Glutamatergic neuron (in vitro differentiated cells): ENCODE data around the gene STUM. TPM values are rescaled to one million over a fixed set of nuclear protein-coding genes. Genes with fewer than 3 reads are reported as not detected.

Experiments
- DNase-seq: peaks from one replicate; pipeline ENCODE4 v3.0.0; 2022
- H3K27ac Mint-ChIP-seq: one replicate; pipeline ENCODE4 v1.8.0; 2020; ENCODE audit warnings: mild to moderate bottlenecking, mixed read lengths, inconsistent platforms; ENCODE audit not compliant: unreplicated experiment
- H3K27me3 Mint-ChIP-seq: one replicate; pipeline ENCODE4 v1.8.0; 2020; ENCODE audit warnings: mild to moderate bottlenecking, moderate library complexity, mixed read lengths, inconsistent platforms; ENCODE audit not compliant: unreplicated experiment
- H3K36me3 Mint-ChIP-seq: one replicate; pipeline ENCODE4 v1.8.0; 2020; ENCODE audit warnings: mild to moderate bottlenecking, mixed read lengths, inconsistent platforms; ENCODE audit not compliant: unreplicated experiment
- H3K4me1 Mint-ChIP-seq: one replicate; pipeline ENCODE4 v1.8.0; 2020; ENCODE audit warnings: mild to moderate bottlenecking, low read depth, mixed read lengths, inconsistent platforms; ENCODE audit not compliant: unreplicated experiment
- H3K4me3 Mint-ChIP-seq: one replicate; pipeline ENCODE4 v1.8.0; 2020; ENCODE audit warnings: mild to moderate bottlenecking, mixed read lengths, inconsistent platforms; ENCODE audit not compliant: unreplicated experiment
- H3K9me3 Mint-ChIP-seq: one replicate; pipeline ENCODE4 v1.8.0; 2020; ENCODE audit warnings: mild to moderate bottlenecking, moderate library complexity, mixed read lengths, inconsistent platforms; ENCODE audit not compliant: unreplicated experiment
- CTCF ChIP-seq: fragments of 200-600 bp; sonication (generic); IDR thresholded peaks from one replicate; pipeline ENCODE4 v1.5.0; 2021; ENCODE audit not compliant: partially characterized antibody, unreplicated experiment
- total RNA-seq: library from RNA; stranded (reverse); fragmentation: NEBNext Ultra II Directional; extraction: Animal tissue kit (Norgen Biotek cat#: 25700); gene quantifications from one replicate; pipeline ENCODE4 v1.2.1, GENCODE V29; 2021; ENCODE audit not compliant: unreplicated experiment

Gene STUM
- total RNA-seq, 1 donor from 2014 or later = 11.0 TPM

GRCh38 chr1:226547754-226548191 lies 791 bp upstream of the STUM start:
- H3K4me1 Mint-ChIP-seq = peaks cover 20% of the 10 kb centered on the region
- peak; percentile 84 for DNase-seq
- H3K4me3 Mint-ChIP-seq = peak overlapping the region; percentile 4
- H3K9me3 Mint-ChIP-seq = peaks cover 6% of the 10 kb centered on the region
- peak overlapping the region; percentile 48 for H3K27ac Mint-ChIP-seq
- peak; percentile 63 for TF ChIP-seq CTCF
- H3K36me3 Mint-ChIP-seq = no peaks in the 10 kb centered on the region
- H3K27me3 Mint-ChIP-seq = peaks cover 10% of the 10 kb centered on the region

GRCh38 chr1:226549094-226549936 lies 751 bp downstream of the STUM start:
- peak; percentile 5 for TF ChIP-seq CTCF
- H3K9me3 Mint-ChIP-seq = peaks cover 6% of the 10 kb centered on the region
- peaks cover 25% of the 10 kb centered on the region for H3K4me1 Mint-ChIP-seq
- DNase-seq = peak; percentile 23
- H3K36me3 Mint-ChIP-seq = no peaks in the 10 kb centered on the region
- H3K27me3 Mint-ChIP-seq = peaks cover 10% of the 10 kb centered on the region
- H3K27ac Mint-ChIP-seq = no peak overlapping the region
- peak overlapping the region; percentile 81 for H3K4me3 Mint-ChIP-seq

GRCh38 chr1:226549937-226550671 lies 1.5 kb downstream of the STUM start:
- no peak for TF ChIP-seq CTCF
- Mint-ChIP-seq H3K4me1 (peaks cover 25% of the 10 kb centered on the region), H3K36me3 (no peaks in the 10 kb centered on the region), H3K4me3 (peak overlapping the region; percentile 81), H3K27ac (no peak overlapping the region), H3K9me3 (peaks cover 6% of the 10 kb centered on the region), H3K27me3 (peaks cover 10% of the 10 kb centered on the region)
- peak; percentile 38 for DNase-seq

- H3K9me3 Mint-ChIP-seq = peaks cover 2% of the 10 kb centered on the region
- peak overlapping the region; percentile 23 for H3K4me3 Mint-ChIP-seq
- DNase-seq = no peak
- no peak overlapping the region for H3K27ac Mint-ChIP-seq
- no peaks in the 10 kb centered on the region for H3K36me3 Mint-ChIP-seq
- no peak for TF ChIP-seq CTCF
- H3K4me1 Mint-ChIP-seq = peaks cover 22% of the 10 kb centered on the region
- H3K27me3 Mint-ChIP-seq = peaks cover 10% of the 10 kb centered on the region
Measured at GRCh38 chr1:226550672-226551041, 2.1 kb downstream of the STUM start.
